ACC112 (cell line): ENCODE results near the gene PLCB4.
A peak's percentile ranks its signal among the peaks of the same experiment; 100 is the strongest.

Experiments
- H2AFZ ChIP-seq: fragments of 200-600 bp; sonication (generic); one replicate; pipeline ENCODE4 v1.6.0; 2017; ENCODE audit warnings: antibody characterized with exemption, low read length; ENCODE audit not compliant: unreplicated experiment
- H3K27ac ChIP-seq: fragments of 200-600 bp; sonication (generic); 2 replicates; pipeline ENCODE4 v1.5.1; 2014; ENCODE audit warnings: low read depth, mild to moderate bottlenecking, antibody characterized with exemption, low read length, moderate library complexity
- H3K27me3 ChIP-seq: fragments of 200-600 bp; sonication (generic); 2 replicates; pipeline ENCODE4 v1.6.1; 2014; ENCODE audit warnings: mild to moderate bottlenecking, antibody characterized with exemption, low read length, moderate library complexity, mixed read lengths; ENCODE audit not compliant: insufficient read depth
- H3K36me3 ChIP-seq: fragments of 200-600 bp; sonication (generic); 2 replicates; pipeline ENCODE4 v1.6.1; 2016; ENCODE audit warnings: mild to moderate bottlenecking, antibody characterized with exemption, low read length, moderate library complexity, mixed read lengths; ENCODE audit not compliant: insufficient read depth
- H3K4me1 ChIP-seq: fragments of 200-600 bp; sonication (generic); one replicate; pipeline ENCODE4 v1.6.1; 2016; ENCODE audit warnings: low read length, mixed read lengths; ENCODE audit not compliant: insufficient read depth, unreplicated experiment, control insufficient read depth
- H3K4me3 ChIP-seq: fragments of 200-600 bp; sonication (generic); 2 replicates; pipeline ENCODE4 v1.5.1; 2014; ENCODE audit warnings: mild to moderate bottlenecking, low read depth, low read length
- H3K79me2 ChIP-seq: fragments of 200-600 bp; sonication (generic); one replicate; pipeline ENCODE4 v1.6.0; 2016; ENCODE audit warnings: low read length; ENCODE audit not compliant: control insufficient read depth, unreplicated experiment, insufficient read depth

The PLCB4 gene

DNA sequence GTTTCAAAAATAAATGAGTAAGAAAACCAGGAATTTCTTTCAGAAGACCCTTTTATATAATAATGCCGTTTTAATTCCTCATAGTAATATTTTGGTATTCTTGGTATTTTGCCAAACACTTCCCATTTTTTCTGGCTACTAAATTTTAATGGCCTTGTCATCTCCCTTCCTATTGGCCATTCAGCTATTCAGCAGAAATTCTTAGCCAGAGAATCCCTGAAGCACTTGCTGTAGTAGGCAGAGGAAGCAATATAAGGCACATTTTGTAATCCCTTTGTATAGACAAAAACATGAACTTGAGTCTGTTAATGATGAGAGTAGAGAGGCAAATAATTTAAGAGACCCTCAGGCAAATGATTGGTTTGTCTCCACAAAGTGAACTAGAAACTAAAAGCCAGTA, 327.1 kb downstream of the PLCB4 start:
- H3K27ac ChIP-seq, result no peak overlapping the region
- H3K4me3 ChIP-seq, result no peak overlapping the region
- H2AFZ ChIP-seq, result no peak overlapping the region

DNA sequence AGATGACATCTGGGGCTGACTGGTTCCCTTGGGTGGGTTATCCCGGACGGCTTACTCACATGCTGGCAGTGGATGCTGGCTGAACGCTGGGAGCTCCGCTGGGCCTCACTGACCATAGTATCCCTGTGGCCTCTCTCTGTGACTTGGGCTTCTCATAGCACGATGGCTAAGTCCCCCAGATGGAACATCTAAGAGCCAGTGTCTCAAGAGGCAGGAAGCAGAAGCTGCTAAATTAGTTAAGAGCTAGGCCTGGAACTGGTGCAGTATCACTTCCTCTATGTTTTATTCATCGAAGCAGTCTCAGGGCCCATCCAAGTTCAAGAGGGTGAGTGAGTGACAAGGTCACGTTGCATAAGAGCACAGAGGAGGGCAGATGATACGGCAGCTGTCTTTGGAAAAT, 329.0 kb downstream of the PLCB4 start:
- H3K27ac ChIP-seq, result no peak overlapping the region
- H3K4me3 ChIP-seq, result no peak overlapping the region
- no peak overlapping the region for H2AFZ ChIP-seq
- no peaks in the 10 kb centered on the region for H3K79me2 ChIP-seq
- no peaks in the 10 kb centered on the region for H3K36me3 ChIP-seq
- peaks cover 19% of the 10 kb centered on the region for H3K4me1 ChIP-seq
- H3K27me3 ChIP-seq, result no peaks in the 10 kb centered on the region

More for the DNA sequence above, 327.1 kb downstream of the PLCB4 start:
- no peaks in the 10 kb centered on the region for H3K36me3 ChIP-seq
- H3K4me1 ChIP-seq, result peaks cover 19% of the 10 kb centered on the region
- H3K79me2 ChIP-seq, result no peaks in the 10 kb centered on the region
- no peaks in the 10 kb centered on the region for H3K27me3 ChIP-seq

- Histone ChIP-seq H3K79me2 (no peaks in the 10 kb centered on the region), H3K27ac (no peak overlapping the region), H3K4me1 (peaks cover 16% of the 10 kb centered on the region), H3K4me3 (no peak overlapping the region), H3K27me3 (no peaks in the 10 kb centered on the region), H2AFZ (no peak overlapping the region), H3K36me3 (no peaks in the 10 kb centered on the region)
These were observed 330.0 kb downstream of the PLCB4 start for GRCh38 chr20:9398882-9399281.

DNA sequence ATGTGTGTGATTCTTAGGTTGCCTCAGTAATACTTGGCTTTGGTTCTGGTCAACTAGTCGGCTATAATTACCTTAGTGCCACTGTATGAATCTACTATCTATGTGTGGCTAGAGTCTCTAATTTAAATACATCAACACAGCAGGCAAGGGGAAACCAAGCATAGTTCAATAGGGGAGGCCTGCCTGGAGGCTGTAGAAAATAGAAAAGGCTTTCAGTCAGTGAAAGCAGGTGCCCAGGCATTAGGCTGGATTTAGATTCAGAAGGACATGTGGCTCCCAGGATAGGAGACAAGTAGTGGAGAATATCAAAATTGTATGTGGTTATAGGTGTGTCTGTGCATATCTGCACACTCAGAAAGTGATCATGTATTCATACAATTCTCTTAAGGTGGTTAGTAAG, 330.4 kb downstream of the PLCB4 start:
- no peaks in the 10 kb centered on the region for H3K79me2 ChIP-seq
- no peaks in the 10 kb centered on the region for H3K27me3 ChIP-seq
- no peaks in the 10 kb centered on the region for H3K36me3 ChIP-seq
- H3K4me1 ChIP-seq, result peaks cover 16% of the 10 kb centered on the region
- no peak overlapping the region for H3K27ac ChIP-seq
- H3K4me3 ChIP-seq, result no peak overlapping the region
- no peak overlapping the region for H2AFZ ChIP-seq

GRCh38 chr20:9400171-9401025, 331.5 kb downstream of the PLCB4 start:
- H3K4me3 ChIP-seq, result peak overlapping the region; percentile 29; the same call in 1 of the 2 replicates
- H3K79me2 ChIP-seq, result no peaks in the 10 kb centered on the region
- H3K27ac ChIP-seq, result peak overlapping the region; percentile 35

DNA sequence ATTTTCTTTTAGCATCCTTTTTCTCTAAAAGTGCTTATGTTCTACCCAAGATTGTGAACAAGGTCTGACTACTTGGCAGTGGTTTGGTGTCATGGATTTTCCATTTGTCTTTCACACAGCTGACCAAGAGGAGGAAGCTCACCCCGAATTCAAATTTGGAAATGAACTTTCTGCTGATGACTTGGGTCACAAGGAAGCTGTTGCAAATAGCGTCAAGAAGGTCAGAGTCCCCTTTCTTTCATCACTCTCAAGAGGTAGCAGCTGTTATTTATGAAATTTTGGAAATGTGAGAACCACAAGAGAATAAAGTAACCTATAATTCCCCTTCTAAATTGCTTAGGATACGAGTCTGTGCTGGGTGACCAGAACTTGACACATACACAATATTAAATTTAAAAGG, 332.5 kb downstream of the PLCB4 start:
- H3K36me3 ChIP-seq, result no peaks in the 10 kb centered on the region
- no peak overlapping the region for H3K4me3 ChIP-seq
- peaks cover 16% of the 10 kb centered on the region for H3K4me1 ChIP-seq
- H2AFZ ChIP-seq, result no peak overlapping the region
- H3K79me2 ChIP-seq, result no peaks in the 10 kb centered on the region
- H3K27ac ChIP-seq, result no peak overlapping the region
- H3K27me3 ChIP-seq, result no peaks in the 10 kb centered on the region

More at GRCh38 chr20:9400171-9401025, 331.5 kb downstream of the PLCB4 start:
- H3K36me3 ChIP-seq, result no peaks in the 10 kb centered on the region
- peak overlapping the region; percentile 77 for H2AFZ ChIP-seq
- peaks cover 16% of the 10 kb centered on the region for H3K4me1 ChIP-seq
- H3K27me3 ChIP-seq, result no peaks in the 10 kb centered on the region

GRCh38 chr20:9402141-9402540, 333.3 kb downstream of the PLCB4 start:
- Histone ChIP-seq H3K4me3 (no peak overlapping the region), H3K36me3 (no peaks in the 10 kb centered on the region), H3K4me1 (peaks cover 16% of the 10 kb centered on the region), H3K27me3 (no peaks in the 10 kb centered on the region), H3K27ac (no peak overlapping the region), H3K79me2 (no peaks in the 10 kb centered on the region), H2AFZ (no peak overlapping the region)

DNA sequence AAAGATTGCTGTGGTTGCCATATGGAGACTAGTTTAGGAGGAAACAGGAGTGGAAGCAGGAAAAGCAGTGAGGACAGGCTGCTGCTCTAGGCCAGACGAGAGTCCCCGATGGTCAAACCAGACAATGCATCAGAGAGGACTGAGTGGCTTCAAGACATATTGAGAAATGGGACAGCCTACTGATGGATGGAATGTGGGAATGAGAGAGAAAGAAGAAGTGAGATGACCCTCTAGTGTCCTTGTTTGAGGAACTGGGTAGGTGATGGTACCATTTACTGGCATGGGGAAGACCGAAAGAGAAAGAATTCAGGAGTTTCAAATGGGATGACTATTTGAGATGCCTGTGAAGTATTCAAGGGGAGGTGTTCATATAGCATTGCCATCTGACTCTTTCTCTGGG, 333.7 kb downstream of the PLCB4 start:
- H3K4me3 ChIP-seq, result no peak overlapping the region
- no peaks in the 10 kb centered on the region for H3K27me3 ChIP-seq
- no peaks in the 10 kb centered on the region for H3K36me3 ChIP-seq
- H3K4me1 ChIP-seq, result peaks cover 16% of the 10 kb centered on the region
- H3K79me2 ChIP-seq, result no peaks in the 10 kb centered on the region
- no peak overlapping the region for H3K27ac ChIP-seq
- H2AFZ ChIP-seq, result no peak overlapping the region

DNA sequence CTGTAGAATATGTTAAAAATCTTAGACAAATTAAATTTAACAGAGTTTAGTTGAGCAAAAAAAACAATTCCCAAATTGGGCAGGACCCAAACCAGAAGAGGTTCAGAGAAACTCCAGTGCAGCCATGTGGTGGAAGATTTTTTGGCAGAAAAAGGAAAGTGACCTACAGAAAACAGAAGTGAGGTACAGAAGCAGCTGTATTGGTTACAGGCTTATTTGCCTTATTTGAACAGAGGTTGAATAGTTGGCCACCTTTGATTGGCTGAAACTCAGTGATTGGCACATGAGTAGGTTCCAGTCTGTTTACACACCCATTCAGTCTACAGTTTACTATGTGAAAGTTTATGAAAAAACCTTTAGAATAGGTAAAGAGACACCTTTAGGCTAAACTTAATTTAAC, 334.6 kb downstream of the PLCB4 start:
- Histone ChIP-seq H3K79me2 (no peaks in the 10 kb centered on the region), H3K4me3 (no peak overlapping the region), H3K27me3 (no peaks in the 10 kb centered on the region), H3K4me1 (peaks cover 19% of the 10 kb centered on the region), H3K36me3 (no peaks in the 10 kb centered on the region), H3K27ac (no peak overlapping the region), H2AFZ (no peak overlapping the region)

DNA sequence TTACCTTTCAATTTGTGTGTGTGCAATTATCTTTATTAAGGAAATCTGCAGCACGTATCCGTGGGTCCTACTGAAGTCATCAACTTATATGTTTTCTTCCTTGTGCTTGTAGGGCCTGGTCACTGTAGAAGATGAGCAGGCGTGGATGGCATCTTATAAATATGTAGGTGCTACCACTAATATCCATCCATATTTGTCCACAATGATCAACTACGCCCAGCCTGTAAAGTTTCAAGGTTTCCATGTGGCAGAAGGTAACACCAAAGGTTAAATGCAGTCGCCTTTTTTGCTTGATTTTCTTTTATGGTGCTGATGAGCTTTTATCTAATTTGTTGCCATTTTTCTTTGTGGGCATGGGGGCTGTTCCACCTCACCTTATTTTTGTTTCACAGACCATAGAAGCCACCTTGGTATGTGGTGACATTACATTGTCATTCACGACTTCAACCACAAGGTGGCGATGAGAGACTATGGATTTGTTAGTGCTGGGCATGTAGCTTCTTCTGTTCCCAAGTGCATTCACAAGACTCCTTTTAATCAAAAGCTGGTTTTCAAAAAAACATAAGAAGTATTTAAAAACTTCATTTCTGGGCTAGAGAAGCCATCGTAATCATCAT, 339.0 kb downstream of the PLCB4 start:
- Histone ChIP-seq H2AFZ (no peak overlapping the region), H3K4me1 (peaks cover 26% of the 10 kb centered on the region), H3K79me2 (no peaks in the 10 kb centered on the region), H3K36me3 (no peaks in the 10 kb centered on the region), H3K27ac (peak overlapping the region; percentile 64), H3K4me3 (0 out of 2 replicates have a peak overlapping the region, but pooled peaks have one; percentile 22), H3K27me3 (no peaks in the 10 kb centered on the region)
